ENCODE measurements around the gene ERC1. TPM values are rescaled to one million over a fixed set of nuclear protein-coding genes. Genes with fewer than 3 reads are reported as not detected.

ERC1 gene
- polyA plus RNA-seq, 2 of the 4 experiments (the other 2 are of a cell fraction), result 14.2 to 20.9 TPM

DNA sequence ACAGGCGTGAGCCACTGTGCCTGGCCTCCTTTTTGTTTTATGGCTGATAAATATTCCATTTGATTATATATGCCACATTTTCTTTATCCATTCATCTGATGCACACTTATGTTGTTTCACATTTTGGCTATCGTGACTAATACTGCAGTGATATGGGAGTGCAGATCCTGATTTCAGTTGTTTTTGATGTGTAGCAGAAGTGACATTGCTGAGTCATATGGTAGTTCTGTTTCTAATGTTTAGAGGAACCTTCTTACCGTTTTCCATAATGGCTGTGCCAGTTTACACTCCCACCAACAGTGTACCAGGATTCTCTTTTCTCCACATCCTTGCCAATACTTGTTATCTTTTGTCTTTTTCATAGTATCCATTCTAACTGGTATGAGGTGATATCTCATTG, 235.9 kb downstream of the ERC1 start:
- Histone ChIP-seq H3K4me2 (no peak overlapping the region), H3K9me3 (no peaks in the 10 kb centered on the region), H3K27ac (no peak overlapping the region), H3K4me3 (no peak overlapping the region), H3K4me1 (no peaks in the 10 kb centered on the region)
- POLR2A ChIA-PET, result no interaction called here
- ATAC-seq (no peak), FAIRE-seq (peak; percentile 43), DNase-seq (ENCODE audit: low read depth in 1 of 2, low spot score in 1 of 2) (no peak)
- 90% methylated on average over 3 of the region's 3 CpGs for WGBS (ENCODE audit: missing lambda C conversion rate)
- TF ChIP-seq KDM5A (IDR thresholded peaks at IDR 0.05) (no peak), CHD2 (IDR thresholded peaks at IDR 0.05; ENCODE audit: low read length, partially characterized antibody) (no peak), EP300 (IDR thresholded peaks at IDR 0.05) (no peak), CBX2 (IDR thresholded peaks at IDR 0.05; ENCODE audit: borderline replicate concordance, low read depth) (no peak), PHF8 (IDR thresholded peaks at IDR 0.05; ENCODE audit: borderline replicate concordance, low read depth) (no peak), MAZ (IDR thresholded peaks at IDR 0.05; ENCODE audit: borderline replicate concordance, low read depth, low read length) (no peak), POLR2A (IDR thresholded peaks at IDR 0.05; ENCODE audit: low read length) (no peak), HEYL (CRISPR knock-in tag; IDR thresholded peaks at IDR 0.05) (no peak), MAFK (IDR thresholded peaks at IDR 0.05; ENCODE audit: partially characterized antibody) (no peak), RARB (CRISPR knock-in tag; IDR thresholded peaks at IDR 0.05) (no peak), BHLHE40 (IDR thresholded peaks at IDR 0.05; ENCODE audit: low read depth, low read length) (no peak), SREBF2 (IDR thresholded peaks at IDR 0.05) (no peak)
- TF ChIP-seq, protein P1, sequence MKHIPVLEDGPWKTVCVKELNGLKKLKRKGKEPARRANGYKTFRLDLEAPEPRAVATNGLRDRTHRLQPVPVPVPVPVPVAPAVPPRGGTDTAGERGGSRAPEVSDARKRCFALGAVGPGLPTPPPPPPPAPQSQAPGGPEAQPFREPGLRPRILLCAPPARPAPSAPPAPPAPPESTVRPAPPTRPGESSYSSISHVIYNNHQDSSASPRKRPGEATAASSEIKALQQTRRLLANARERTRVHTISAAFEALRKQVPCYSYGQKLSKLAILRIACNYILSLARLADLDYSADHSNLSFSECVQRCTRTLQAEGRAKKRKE (CRISPR knock-in tag; IDR thresholded peaks at IDR 0.05; ENCODE audit: low read depth), result no peak
- TF ChIP-seq, protein P2, sequence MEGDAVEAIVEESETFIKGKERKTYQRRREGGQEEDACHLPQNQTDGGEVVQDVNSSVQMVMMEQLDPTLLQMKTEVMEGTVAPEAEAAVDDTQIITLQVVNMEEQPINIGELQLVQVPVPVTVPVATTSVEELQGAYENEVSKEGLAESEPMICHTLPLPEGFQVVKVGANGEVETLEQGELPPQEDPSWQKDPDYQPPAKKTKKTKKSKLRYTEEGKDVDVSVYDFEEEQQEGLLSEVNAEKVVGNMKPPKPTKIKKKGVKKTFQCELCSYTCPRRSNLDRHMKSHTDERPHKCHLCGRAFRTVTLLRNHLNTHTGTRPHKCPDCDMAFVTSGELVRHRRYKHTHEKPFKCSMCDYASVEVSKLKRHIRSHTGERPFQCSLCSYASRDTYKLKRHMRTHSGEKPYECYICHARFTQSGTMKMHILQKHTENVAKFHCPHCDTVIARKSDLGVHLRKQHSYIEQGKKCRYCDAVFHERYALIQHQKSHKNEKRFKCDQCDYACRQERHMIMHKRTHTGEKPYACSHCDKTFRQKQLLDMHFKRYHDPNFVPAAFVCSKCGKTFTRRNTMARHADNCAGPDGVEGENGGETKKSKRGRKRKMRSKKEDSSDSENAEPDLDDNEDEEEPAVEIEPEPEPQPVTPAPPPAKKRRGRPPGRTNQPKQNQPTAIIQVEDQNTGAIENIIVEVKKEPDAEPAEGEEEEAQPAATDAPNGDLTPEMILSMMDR (IDR thresholded peaks at IDR 0.05), result no peak
- TF ChIP-seq, protein P3, sequence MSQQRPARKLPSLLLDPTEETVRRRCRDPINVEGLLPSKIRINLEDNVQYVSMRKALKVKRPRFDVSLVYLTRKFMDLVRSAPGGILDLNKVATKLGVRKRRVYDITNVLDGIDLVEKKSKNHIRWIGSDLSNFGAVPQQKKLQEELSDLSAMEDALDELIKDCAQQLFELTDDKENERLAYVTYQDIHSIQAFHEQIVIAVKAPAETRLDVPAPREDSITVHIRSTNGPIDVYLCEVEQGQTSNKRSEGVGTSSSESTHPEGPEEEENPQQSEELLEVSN (IDR thresholded peaks at IDR 0.05; ENCODE audit: borderline replicate concordance, low read depth), result no peak
- TF ChIP-seq, protein P4, sequence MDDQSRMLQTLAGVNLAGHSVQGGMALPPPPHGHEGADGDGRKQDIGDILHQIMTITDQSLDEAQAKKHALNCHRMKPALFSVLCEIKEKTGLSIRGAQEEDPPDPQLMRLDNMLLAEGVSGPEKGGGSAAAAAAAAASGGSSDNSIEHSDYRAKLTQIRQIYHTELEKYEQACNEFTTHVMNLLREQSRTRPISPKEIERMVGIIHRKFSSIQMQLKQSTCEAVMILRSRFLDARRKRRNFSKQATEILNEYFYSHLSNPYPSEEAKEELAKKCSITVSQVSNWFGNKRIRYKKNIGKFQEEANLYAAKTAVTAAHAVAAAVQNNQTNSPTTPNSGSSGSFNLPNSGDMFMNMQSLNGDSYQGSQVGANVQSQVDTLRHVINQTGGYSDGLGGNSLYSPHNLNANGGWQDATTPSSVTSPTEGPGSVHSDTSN (IDR thresholded peaks at IDR 0.05), result no peak
- CTCF ChIA-PET, result interaction anchor here (0.6 kb wide), 1 partner anchor 540 kb away, joined by 3 read pairs; no protein-coding TSS in a partner anchor

DNA sequence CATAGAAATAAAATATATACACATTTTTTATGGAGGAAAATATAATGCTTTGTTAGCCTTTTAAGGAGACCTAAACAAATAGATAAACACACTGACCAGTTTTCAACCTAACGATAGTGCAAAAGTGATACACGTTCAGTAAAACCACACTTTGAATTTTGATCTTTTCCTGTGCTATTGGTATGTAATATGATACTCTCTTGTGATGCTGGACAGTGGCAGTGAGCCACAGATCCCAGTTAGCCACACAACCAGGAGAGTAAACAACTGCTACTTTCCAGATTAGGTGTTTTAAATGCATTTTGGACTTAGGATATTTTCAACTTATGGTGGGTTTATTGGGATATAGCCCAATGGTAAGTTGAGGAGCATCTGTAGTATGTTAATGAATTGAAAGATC, 243.1 kb downstream of the ERC1 start:
- WGBS (ENCODE audit: missing lambda C conversion rate), result 91% methylated on average over 2 of the region's 2 CpGs
- POLR2A ChIA-PET, result no interaction called here
- FAIRE-seq (no peak), ATAC-seq (no peak), DNase-seq (ENCODE audit: low read depth in 1 of 2, low spot score in 1 of 2) (no peak)
- Histone ChIP-seq H3K4me1 (no peaks in the 10 kb centered on the region), H3K27ac (no peak overlapping the region), H3K4me2 (no peak overlapping the region), H3K4me3 (no peak overlapping the region), H3K9me3 (no peaks in the 10 kb centered on the region)
- CTCF ChIA-PET, result no interaction called here
- TF ChIP-seq HOXA7 (CRISPR knock-in tag; IDR thresholded peaks at IDR 0.05) (no peak), KDM1A (IDR thresholded peaks at IDR 0.05; ENCODE audit: low read depth) (no peak), POLR2A (IDR thresholded peaks at IDR 0.05; ENCODE audit: low read length) (no peak), RFX5 (IDR thresholded peaks at IDR 0.05) (no peak), JUNB (IDR thresholded peaks at IDR 0.05) (no peak), NPAS2 (CRISPR knock-in tag; IDR thresholded peaks at IDR 0.05; ENCODE audit: borderline replicate concordance) (no peak)
- TF ChIP-seq, protein P5, sequence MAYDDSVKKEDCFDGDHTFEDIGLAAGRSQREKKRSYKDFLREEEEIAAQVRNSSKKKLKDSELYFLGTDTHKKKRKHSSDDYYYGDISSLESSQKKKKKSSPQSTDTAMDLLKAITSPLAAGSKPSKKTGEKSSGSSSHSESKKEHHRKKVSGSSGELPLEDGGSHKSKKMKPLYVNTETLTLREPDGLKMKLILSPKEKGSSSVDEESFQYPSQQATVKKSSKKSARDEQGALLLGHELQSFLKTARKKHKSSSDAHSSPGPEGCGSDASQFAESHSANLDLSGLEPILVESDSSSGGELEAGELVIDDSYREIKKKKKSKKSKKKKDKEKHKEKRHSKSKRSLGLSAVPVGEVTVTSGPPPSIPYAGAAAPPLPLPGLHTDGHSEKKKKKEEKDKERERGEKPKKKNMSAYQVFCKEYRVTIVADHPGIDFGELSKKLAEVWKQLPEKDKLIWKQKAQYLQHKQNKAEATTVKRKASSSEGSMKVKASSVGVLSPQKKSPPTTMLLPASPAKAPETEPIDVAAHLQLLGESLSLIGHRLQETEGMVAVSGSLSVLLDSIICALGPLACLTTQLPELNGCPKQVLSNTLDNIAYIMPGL (CRISPR knock-in tag; IDR thresholded peaks at IDR 0.05; ENCODE audit: borderline replicate concordance), result no peak
- TF ChIP-seq, protein P6, sequence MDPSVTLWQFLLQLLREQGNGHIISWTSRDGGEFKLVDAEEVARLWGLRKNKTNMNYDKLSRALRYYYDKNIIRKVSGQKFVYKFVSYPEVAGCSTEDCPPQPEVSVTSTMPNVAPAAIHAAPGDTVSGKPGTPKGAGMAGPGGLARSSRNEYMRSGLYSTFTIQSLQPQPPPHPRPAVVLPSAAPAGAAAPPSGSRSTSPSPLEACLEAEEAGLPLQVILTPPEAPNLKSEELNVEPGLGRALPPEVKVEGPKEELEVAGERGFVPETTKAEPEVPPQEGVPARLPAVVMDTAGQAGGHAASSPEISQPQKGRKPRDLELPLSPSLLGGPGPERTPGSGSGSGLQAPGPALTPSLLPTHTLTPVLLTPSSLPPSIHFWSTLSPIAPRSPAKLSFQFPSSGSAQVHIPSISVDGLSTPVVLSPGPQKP (IDR thresholded peaks at IDR 0.05; ENCODE audit: low read depth, low read length), result no peak
- TF ChIP-seq, protein P2 (IDR thresholded peaks at IDR 0.05), result no peak
- TF ChIP-seq, protein P1 (CRISPR knock-in tag; IDR thresholded peaks at IDR 0.05; ENCODE audit: low read depth), result no peak
